ENCODE data around the gene CLDN19. TPM values are rescaled to one million over a fixed set of nuclear protein-coding genes. Genes with fewer than 3 reads are reported as not detected.
A peak's percentile ranks its signal among the peaks of the same experiment; 100 is the strongest.

CLDN19 gene
- total and polyA plus RNA-seq, 8 donors, result 0.04 TPM; not detected in 7

- Histone ChIP-seq H3K4me1 (no peaks in the 10 kb centered on the region), H3K4me3 (no peak overlapping the region), H3K27me3 (no peaks in the 10 kb centered on the region), H3K36me3 (peaks cover 0 to 28% (median 0%) of the 10 kb centered on the region in 3 donors), H3K9me3 (no peaks in the 10 kb centered on the region), H3K27ac (no peak overlapping the region)
- no peak for FAIRE-seq
- WGBS, 2 donors, result 95 to 97% methylated on average over 7 of the region's 7 CpGs
- intact Hi-C loops (cut with DNase I), result no loop called here
- no peak for DNase-seq
- ATAC-seq, result no peak
- TF ChIP-seq CTCF (IDR thresholded peaks at IDR 0.05), result no peak
Measured at GRCh38 chr1:42703888-42704464, 36.1 kb downstream of the CLDN19 start.

GRCh38 chr1:42700006-42700405 lies 40.0 kb downstream of the CLDN19 start:
- H3K27me3 ChIP-seq, result no peaks in the 10 kb centered on the region
- TF ChIP-seq CTCF (IDR thresholded peaks at IDR 0.05), result no peak
- no peaks in the 10 kb centered on the region for H3K9me3 ChIP-seq
- H3K27ac ChIP-seq, result no peak overlapping the region
- H3K36me3 ChIP-seq, result peaks cover 4 to 49% (median 12%) of the 10 kb centered on the region in 3 donors
- intact Hi-C loops (cut with DNase I), result no loop called here
- H3K4me1 ChIP-seq, result no peaks in the 10 kb centered on the region
- ATAC-seq, result no peak
- FAIRE-seq, result no peak
- no peak for DNase-seq
- H3K4me3 ChIP-seq, result no peak overlapping the region

- ATAC-seq (no peak), DNase-seq (no peak), FAIRE-seq (no peak)
- Histone ChIP-seq H3K4me3 (no peak overlapping the region), H3K36me3 (peaks cover 4 to 40% (median 12%) of the 10 kb centered on the region in 3 donors), H3K27me3 (no peaks in the 10 kb centered on the region), H3K4me1 (peaks cover 4 to 8% (median 7%) of the 10 kb centered on the region in 3 donors), H3K27ac (no peak overlapping the region), H3K9me3 (no peaks in the 10 kb centered on the region)
- peak in 1 of 4 donors; percentile 5 for TF ChIP-seq CTCF (IDR thresholded peaks at IDR 0.05)
- intact Hi-C loops (cut with DNase I), result no loop called here
- WGBS, 2 donors, result 88 to 89% methylated on average over 4 of the region's 4 CpGs
Measured at GRCh38 chr1:42698081-42698813, 41.8 kb downstream of the CLDN19 start.

DNA sequence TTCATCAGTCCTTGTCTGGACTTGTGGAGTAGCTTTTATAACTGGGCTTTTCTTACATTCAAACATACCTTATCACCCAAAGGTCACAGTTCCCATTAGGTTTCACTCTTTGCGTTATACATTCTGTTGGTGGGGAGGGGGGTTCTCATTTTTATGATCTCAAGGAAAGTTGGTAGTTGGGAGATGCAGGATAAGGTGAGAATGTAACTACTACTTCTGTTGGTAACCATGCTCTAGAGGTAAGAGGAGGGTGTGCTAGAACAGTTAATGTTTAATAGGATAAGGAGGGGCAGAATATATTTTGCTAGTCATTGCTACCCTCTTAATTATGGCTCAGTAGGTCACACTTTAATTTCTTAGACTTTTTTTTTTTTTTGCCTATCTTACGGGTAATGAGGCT lies 47.1 kb downstream of the CLDN19 start:
- FAIRE-seq (no peak), ATAC-seq (peak; percentile 55 to 69 (median 66)), DNase-seq (no peak)
- no peaks in the 10 kb centered on the region for H3K9me3 ChIP-seq
- WGBS, 2 donors, result 29 to 39% methylated on average over 2 of the region's 2 CpGs
- peaks cover 12 to 46% (median 32%) of the 10 kb centered on the region in 3 donors for H3K4me1 ChIP-seq
- intact Hi-C loops (cut with DNase I), result no loop called here
- H3K27ac ChIP-seq, result peak overlapping the region in 2 of 4 donors; percentile 30 to 31
- H3K4me3 ChIP-seq, result no peak overlapping the region
- H3K36me3 ChIP-seq, result peaks cover 4 to 14% (median 6%) of the 10 kb centered on the region in 3 donors
- no peaks in the 10 kb centered on the region for H3K27me3 ChIP-seq
- TF ChIP-seq CTCF (IDR thresholded peaks at IDR 0.05), result no peak

DNA sequence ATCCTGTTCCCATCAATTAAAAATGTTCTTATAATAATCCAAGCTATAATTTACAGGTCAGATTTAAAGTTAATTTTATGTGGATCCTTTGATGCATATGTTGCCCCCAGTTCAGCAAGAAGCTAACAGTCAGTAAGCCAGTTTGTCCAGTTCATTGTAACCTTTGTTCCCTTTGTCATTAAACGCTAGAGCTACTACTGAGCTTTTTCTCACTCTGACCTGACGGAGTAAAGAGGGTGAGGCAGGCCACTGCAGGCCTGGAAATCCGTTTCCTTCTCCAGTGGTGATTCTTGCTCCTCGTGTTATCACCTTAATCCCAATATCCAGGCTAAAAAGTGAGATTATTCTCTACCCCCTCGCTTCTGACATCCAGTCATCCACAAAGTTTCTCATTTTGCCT lies 47.6 kb downstream of the CLDN19 start:
- H3K4me1 ChIP-seq, result peaks cover 12 to 50% (median 32%) of the 10 kb centered on the region in 3 donors
- H3K27ac ChIP-seq, result peak overlapping the region in 2 of 4 donors; percentile 30 to 31
- no peak overlapping the region for H3K4me3 ChIP-seq
- intact Hi-C loops (cut with DNase I), result no loop called here
- peaks cover 3 to 9% (median 4%) of the 10 kb centered on the region in 3 donors for H3K36me3 ChIP-seq
- no peaks in the 10 kb centered on the region for H3K27me3 ChIP-seq
- no peaks in the 10 kb centered on the region for H3K9me3 ChIP-seq
- FAIRE-seq (no peak), ATAC-seq (peak; percentile 66 to 89 (median 78)), DNase-seq (no peak)
- TF ChIP-seq CTCF (IDR thresholded peaks at IDR 0.05), result no peak
- WGBS, 2 donors, result 11 to 21% methylated on average over 5 of the region's 5 CpGs

Measured in pancreas (tissue), 10 donors.